K562 (cell line): ENCODE data around the gene SEC61A1. TPM values are rescaled to one million over a fixed set of nuclear protein-coding genes. Genes with fewer than 3 reads are reported as not detected.

Experiments
- FOXJ3 ChIP-seq: sonication (generic); formaldehyde crosslinking; IDR thresholded peaks from 2 replicates; pipeline ENCODE4 v1.4.0; 2020; ENCODE audit warnings: mild to moderate bottlenecking, missing genetic modification reagents
- GTF2F1 ChIP-seq: IDR thresholded peaks from 2 replicates; pipeline ENCODE4 v1.6.1; 2011; ENCODE audit warnings: low read depth, low read length, improper control_type of control experiment
- HLTF ChIP-seq: fragments of 450-650 bp; IDR thresholded peaks from 2 replicates; pipeline ENCODE4 v1.6.1; 2016
- HMG20B ChIP-seq: fragments of 250-450 bp; sonication (Bioruptor Pico); IDR thresholded peaks from 2 replicates; pipeline ENCODE4 v1.5.0; 2021; ENCODE audit warnings: mild to moderate bottlenecking
- HNRNPK ChIP-seq: fragments of 200-400 bp; formaldehyde crosslinking; IDR thresholded peaks from one replicate; pipeline ENCODE4 v1.6.1; 2018; ENCODE audit warnings: mild to moderate bottlenecking, low read depth, low read length; ENCODE audit not compliant: poor library complexity, severe bottlenecking
- HNRNPLL ChIP-seq: fragments of 200-400 bp; formaldehyde crosslinking; IDR thresholded peaks from 2 replicates; pipeline ENCODE4 v1.6.1; 2017; ENCODE audit warnings: low read length, low read depth, mild to moderate bottlenecking; ENCODE audit not compliant: poor library complexity, severe bottlenecking
- IFI16 ChIP-seq: fragments of 250-450 bp; sonication (Bioruptor Pico); IDR thresholded peaks from 2 replicates; pipeline ENCODE4 v2.1.2; 2022; ENCODE audit warnings: mild to moderate bottlenecking, inconsistent platforms
- KLF1 ChIP-seq: fragments of 450-650 bp; IDR thresholded peaks from 2 replicates; pipeline ENCODE4 v1.6.1; 2016; ENCODE audit warnings: missing genetic modification characterization, missing compliant biosample characterization
- MEF2A ChIP-seq: IDR thresholded peaks from 2 replicates; pipeline ENCODE4 v1.6.1; 2011; ENCODE audit warnings: low read depth, mild to moderate bottlenecking, low read length, moderate library complexity; ENCODE audit not compliant: control insufficient read depth
- NCOA4 ChIP-seq: fragments of 450-650 bp; IDR thresholded peaks from 2 replicates; pipeline ENCODE4 v1.6.1; 2018; ENCODE audit warnings: mild to moderate bottlenecking; ENCODE audit not compliant: partially characterized antibody
- NFE2L1 ChIP-seq: fragments of 450-650 bp; IDR thresholded peaks from 2 replicates; pipeline ENCODE4 v1.6.1; 2016; ENCODE audit warnings: missing genetic modification characterization, low read depth, mild to moderate bottlenecking, missing compliant biosample characterization, moderate library complexity, borderline replicate concordance
- PHF20 ChIP-seq: fragments of 450-650 bp; IDR thresholded peaks from 2 replicates; pipeline ENCODE4 v1.6.1; 2018; ENCODE audit not compliant: partially characterized antibody
- RB1 ChIP-seq: fragments of 450-650 bp; IDR thresholded peaks from 2 replicates; pipeline ENCODE4 v1.6.1; 2017; ENCODE audit warnings: low read depth, mild to moderate bottlenecking
- RBM17 ChIP-seq: fragments of 200-400 bp; formaldehyde crosslinking; IDR thresholded peaks from 2 replicates; pipeline ENCODE4 v1.6.1; 2017; ENCODE audit warnings: low read depth, mild to moderate bottlenecking, low read length, borderline replicate concordance
- THAP7 ChIP-seq: fragments of 250-450 bp; sonication (Bioruptor Pico); IDR thresholded peaks from 2 replicates; pipeline ENCODE4 v1.5.0; 2021
- TSC22D4 ChIP-seq: fragments of 450-650 bp; IDR thresholded peaks from 2 replicates; pipeline ENCODE4 v1.6.1; 2016; ENCODE audit warnings: missing genetic modification characterization, missing biosample characterization, control low read depth
- ZC3H11A ChIP-seq: IDR thresholded peaks from 2 replicates; pipeline ENCODE4 v1.6.1; 2012; ENCODE audit warnings: low read depth, low read length, improper control_type of control experiment
- ZFP36 ChIP-seq: fragments of 150-350 bp; IDR thresholded peaks from 2 replicates; pipeline ENCODE4 v1.6.1; 2018; ENCODE audit warnings: low read length, low read depth; ENCODE audit not compliant: partially characterized antibody
- ZKSCAN8 ChIP-seq: fragments of 200-800 bp; sonication (Bioruptor generic); IDR thresholded peaks from 2 replicates; pipeline ENCODE4 v1.6.1; 2016; ENCODE audit warnings: missing genetic modification characterization, missing compliant biosample characterization
- ZNF140 ChIP-seq: fragments of 250-450 bp; sonication (Bioruptor Pico); IDR thresholded peaks from 2 replicates; pipeline ENCODE4 v1.8.0; 2021; ENCODE audit warnings: moderate library complexity, mild to moderate bottlenecking, inconsistent platforms
- ZNF717 ChIP-seq: fragments of 250-450 bp; sonication (Bioruptor Pico); IDR thresholded peaks from 2 replicates; pipeline ENCODE4 v1.5.0; 2021
- polyA plus RNA-seq, 8 experiments: library from polyadenylated mRNA; depleted of rRNA in 4 of 8; stranded (reverse) in 5 of 8; unstranded in 3 of 8; fragments of >200 nt; fragmentation: Nextera tagmentation in 2 of 8; fragmentation: Illumina TruSeq in 1 of 8; extraction: Ambion mirVana in 2 of 8; extraction: Trizol in 1 of 8; gene quantifications; 2 replicates each; pipeline versions ENCODE4 v1.2.1 to v1.2.3, GENCODE V29; 2011 to 2014; ENCODE audit warnings: inconsistent platforms in 1 of 8, missing spikeins in 1 of 8
- total RNA-seq, 7 experiments: library from RNA; depleted of rRNA in 6 of 7; stranded (reverse); fragments of >200 nt in 6 of 7; fragmentation: Illumina TruSeq in 2 of 7; extraction: Trizol in 2 of 7; gene quantifications; 2 replicates each; pipeline versions ENCODE4 v1.2.1 to v1.2.3, GENCODE V29; 2011 to 2021; ENCODE audit warnings: low replicate concordance in 1 of 7
- TF ChIP-seq, protein P1 (sequence below): fragments of 450-650 bp; formaldehyde crosslinking; IDR thresholded peaks from 2 replicates; pipeline ENCODE4 v1.4.0; 2022; ENCODE audit warnings: mild to moderate bottlenecking, moderate library complexity
- TF ChIP-seq, protein P2 (sequence below): fragments of 150-350 bp; conservative IDR thresholded peaks from 2 replicates; pipeline ENCODE4 v1.6.1; 2014; ENCODE audit warnings: low read length
- TF ChIP-seq, protein P3 (sequence below): fragments of 250-450 bp; sonication (Bioruptor Pico); IDR thresholded peaks from 2 replicates; pipeline ENCODE4 v1.9.0; 2021; ENCODE audit warnings: mild to moderate bottlenecking

The SEC61A1 gene
- total and polyA plus RNA-seq, 9 of the 15 experiments (the other 6 are each of a cell fraction or from before 2014, with no cell fraction given) = 1.9 to 140 (median 79.1) TPM

DNA sequence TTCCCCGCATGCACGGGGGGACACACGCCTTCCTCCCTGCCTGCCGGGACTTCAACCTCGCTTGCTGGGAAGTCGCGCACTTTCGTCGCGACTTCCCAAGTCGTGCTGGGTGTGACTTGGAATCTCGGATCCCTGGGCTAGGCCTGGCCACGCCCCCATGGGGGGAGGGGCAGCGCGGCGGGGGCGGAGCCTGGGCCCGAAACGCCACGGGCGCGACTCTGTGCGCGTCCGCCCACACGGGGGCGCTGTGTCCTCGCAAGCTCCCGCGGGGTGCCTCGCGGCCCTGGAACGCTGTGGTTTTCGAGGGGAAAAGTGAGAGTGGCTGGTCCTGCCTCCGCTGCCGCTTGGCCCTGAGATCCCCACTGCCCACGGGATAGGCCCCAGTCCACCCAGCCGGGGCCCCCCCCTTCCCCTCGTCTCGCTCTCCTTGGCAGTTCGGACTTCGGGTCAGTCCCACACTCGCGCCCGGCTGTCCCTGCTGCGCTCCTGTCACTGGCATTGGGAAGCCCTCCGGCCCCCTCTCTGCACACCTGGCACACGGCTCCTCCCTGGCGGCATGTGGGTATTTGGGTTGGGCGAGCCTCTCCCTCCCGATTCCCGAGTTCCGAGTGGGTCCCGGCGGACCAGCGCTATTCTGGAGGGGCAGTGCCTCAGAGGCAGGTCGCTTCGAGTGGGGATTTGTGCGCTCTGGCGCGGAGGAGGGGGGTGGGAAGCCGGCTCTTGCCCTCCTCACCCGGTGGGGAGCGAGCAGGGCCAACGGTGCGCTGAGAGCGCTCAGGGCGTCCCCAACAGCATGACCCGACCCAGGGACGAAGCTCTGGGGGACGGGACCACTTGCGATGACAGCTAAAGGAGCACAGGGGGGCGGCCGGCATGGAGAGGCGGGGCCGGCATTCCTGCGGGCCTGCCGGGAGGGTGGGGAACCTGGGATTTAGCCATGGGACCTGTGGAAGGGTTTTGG lies 23.6 kb downstream of the SEC61A1 start (continued):
- TF ChIP-seq, protein P1, sequence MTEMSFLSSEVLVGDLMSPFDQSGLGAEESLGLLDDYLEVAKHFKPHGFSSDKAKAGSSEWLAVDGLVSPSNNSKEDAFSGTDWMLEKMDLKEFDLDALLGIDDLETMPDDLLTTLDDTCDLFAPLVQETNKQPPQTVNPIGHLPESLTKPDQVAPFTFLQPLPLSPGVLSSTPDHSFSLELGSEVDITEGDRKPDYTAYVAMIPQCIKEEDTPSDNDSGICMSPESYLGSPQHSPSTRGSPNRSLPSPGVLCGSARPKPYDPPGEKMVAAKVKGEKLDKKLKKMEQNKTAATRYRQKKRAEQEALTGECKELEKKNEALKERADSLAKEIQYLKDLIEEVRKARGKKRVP (CRISPR knock-in tag) = no peak
- TF ChIP-seq, protein P2, sequence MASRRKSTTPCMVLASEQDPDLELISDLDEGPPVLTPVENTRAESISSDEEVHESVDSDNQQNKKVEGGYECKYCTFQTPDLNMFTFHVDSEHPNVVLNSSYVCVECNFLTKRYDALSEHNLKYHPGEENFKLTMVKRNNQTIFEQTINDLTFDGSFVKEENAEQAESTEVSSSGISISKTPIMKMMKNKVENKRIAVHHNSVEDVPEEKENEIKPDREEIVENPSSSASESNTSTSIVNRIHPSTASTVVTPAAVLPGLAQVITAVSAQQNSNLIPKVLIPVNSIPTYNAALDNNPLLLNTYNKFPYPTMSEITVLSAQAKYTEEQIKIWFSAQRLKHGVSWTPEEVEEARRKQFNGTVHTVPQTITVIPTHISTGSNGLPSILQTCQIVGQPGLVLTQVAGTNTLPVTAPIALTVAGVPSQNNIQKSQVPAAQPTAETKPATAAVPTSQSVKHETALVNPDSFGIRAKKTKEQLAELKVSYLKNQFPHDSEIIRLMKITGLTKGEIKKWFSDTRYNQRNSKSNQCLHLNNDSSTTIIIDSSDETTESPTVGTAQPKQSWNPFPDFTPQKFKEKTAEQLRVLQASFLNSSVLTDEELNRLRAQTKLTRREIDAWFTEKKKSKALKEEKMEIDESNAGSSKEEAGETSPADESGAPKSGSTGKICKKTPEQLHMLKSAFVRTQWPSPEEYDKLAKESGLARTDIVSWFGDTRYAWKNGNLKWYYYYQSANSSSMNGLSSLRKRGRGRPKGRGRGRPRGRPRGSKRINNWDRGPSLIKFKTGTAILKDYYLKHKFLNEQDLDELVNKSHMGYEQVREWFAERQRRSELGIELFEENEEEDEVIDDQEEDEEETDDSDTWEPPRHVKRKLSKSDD = no peak
- no peak for TF ChIP-seq KLF1 (tag)
- TF ChIP-seq, protein P3, sequence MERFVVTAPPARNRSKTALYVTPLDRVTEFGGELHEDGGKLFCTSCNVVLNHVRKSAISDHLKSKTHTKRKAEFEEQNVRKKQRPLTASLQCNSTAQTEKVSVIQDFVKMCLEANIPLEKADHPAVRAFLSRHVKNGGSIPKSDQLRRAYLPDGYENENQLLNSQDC (CRISPR knock-in tag) = no peak
- no peak for TF ChIP-seq MEF2A
- peak; percentile 38 for TF ChIP-seq HNRNPLL
- TF ChIP-seq ZNF717 (CRISPR knock-in tag) = no peak
- no peak for TF ChIP-seq NCOA4
- no peak for TF ChIP-seq ZC3H11A
- TF ChIP-seq HMG20B (CRISPR knock-in tag) = no peak
- TF ChIP-seq NFE2L1 (tag) = no peak
- peak; percentile 88 for TF ChIP-seq ZFP36
- TF ChIP-seq ZNF140 = no peak
- TF ChIP-seq GTF2F1 = no peak
- TF ChIP-seq PHF20 = peak; percentile 39
- no peak for TF ChIP-seq THAP7 (CRISPR knock-in tag)
- TF ChIP-seq HLTF = no peak
- no peak for TF ChIP-seq IFI16
- TF ChIP-seq ZKSCAN8 = no peak
- TF ChIP-seq FOXJ3 (CRISPR knock-in tag) = no peak
- no peak for TF ChIP-seq RBM17
- no peak for TF ChIP-seq HNRNPK
- peak; percentile 74; the same call in 1 of the 2 replicates for TF ChIP-seq RB1
- TF ChIP-seq TSC22D4 (tag) = no peak
